Measurements from ENCODE around the gene JPH3. TPM values are rescaled to one million over a fixed set of nuclear protein-coding genes. Genes with fewer than 3 reads are reported as not detected.

The JPH3 gene
- polyA plus RNA-seq, 1 donor, result 0.24 TPM

GRCh38 chr16:87601401-87601981, 817 bp upstream of the JPH3 start:
- DNase-seq (ENCODE audit: low read depth), result no peak

- DNase-seq (ENCODE audit: low read depth), result no peak
Measured at GRCh38 chr16:87602821-87603683, 744 bp downstream of the JPH3 start.

DNA sequence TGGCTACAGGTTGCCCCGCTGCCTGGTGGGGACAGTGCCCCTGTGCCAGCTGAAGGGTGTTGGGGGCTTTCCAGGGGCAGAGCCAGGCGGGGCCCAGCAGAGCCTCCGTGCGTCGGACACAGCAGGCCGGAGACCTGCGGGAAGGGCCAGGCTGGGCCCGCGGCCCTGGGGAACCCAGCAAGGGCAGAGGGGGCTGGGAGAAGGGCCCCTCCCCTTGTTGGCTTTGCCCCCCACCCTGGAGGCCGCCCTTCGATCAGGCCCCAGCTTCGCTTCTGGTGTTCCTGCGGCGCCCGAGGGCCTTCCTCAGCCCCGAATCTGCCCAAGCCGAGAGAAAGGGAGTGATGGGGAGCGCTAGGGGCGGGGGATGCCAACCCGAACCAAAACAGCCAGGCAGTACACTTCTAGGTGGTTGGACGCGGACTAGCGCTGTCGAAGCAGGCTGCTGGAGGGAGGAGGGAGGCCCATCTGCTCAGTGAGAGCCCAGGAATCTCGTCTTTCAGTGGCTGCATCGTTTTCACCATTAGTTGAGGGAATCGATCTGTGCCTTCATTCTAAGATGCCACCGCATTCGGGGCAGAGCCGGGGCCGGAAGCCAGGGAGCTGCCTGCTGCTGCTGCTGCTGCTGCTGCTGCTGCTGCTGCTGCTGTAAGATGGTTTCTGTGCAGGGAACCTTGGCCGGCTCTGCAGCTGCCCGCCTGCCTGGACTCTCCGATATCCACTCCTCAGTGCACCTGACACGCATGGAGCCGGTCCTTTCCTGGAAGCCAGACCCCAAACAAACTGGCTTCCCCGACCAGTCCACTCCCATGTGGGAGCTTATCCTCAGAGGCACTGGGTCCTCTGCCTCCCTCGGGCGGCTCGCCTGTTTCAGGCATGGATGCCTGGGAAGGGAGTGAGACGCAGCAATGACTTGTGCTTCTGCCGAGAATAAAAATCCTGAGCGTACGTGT, 1.7 kb downstream of the JPH3 start:
- DNase-seq (ENCODE audit: low read depth), result no peak

DNA sequence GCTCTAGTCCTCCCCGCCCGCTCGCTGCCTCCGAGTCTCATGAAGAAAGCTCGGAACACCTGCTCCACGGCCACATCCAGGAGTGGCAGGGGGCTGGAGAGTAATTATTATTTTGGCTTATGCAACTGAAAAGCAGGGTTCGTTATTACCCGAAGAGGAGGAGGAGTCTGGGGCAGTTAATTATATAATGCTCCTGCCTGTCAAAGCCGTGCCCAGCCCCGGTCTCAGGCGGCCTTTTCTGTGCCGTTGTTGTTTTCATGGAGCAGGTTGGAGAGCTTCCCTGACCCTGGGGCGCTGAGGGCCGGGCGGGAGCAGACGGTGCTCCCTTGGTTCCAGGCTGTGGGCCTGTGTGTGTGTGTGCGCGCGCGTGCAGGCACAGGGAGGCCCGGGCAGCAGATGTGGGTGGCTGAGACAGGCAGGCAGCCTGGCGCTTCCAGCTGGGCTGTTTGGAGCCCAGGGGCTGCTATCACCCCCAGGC, 2.4 kb downstream of the JPH3 start:
- no peak for DNase-seq (ENCODE audit: low read depth)

GRCh38 chr16:87607223-87607622, 4.9 kb downstream of the JPH3 start:
- no peak for DNase-seq (ENCODE audit: low read depth)

GRCh38 chr16:87607871-87608270, 5.6 kb downstream of the JPH3 start:
- no peak for DNase-seq (ENCODE audit: low read depth)

DNA sequence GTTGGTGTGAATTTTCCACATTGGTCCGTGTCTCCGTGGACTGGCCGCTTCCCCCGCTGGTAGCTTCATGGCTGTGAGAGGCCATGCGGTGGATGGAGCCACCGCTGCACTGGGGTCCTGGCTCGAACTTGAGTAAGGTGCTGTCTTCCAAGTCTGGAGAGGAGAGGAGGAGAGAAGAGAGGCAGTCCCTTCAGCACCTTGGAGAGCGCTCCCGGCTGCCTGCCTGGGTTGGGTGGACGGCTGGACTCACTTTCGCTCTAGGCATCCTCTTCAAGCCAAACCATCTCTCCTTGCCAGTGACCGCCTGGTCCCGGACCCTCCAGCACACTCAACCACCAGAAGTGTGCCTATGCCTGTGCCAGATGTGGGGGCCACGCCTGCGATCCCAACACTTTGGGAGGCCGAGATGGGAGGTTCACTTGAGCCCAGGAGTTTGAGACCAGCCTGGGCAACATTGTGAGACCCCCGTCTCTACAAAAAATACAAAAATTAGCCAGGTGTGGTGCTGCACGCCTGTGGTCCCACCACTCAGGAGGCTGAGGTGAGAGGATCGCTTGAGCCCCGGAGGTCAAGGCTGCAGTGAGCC, 6.2 kb downstream of the JPH3 start:
- DNase-seq (ENCODE audit: low read depth), result peak; percentile 11

GRCh38 chr16:87610026-87610425, 7.7 kb downstream of the JPH3 start:
- DNase-seq (ENCODE audit: low read depth), result no peak

DNA sequence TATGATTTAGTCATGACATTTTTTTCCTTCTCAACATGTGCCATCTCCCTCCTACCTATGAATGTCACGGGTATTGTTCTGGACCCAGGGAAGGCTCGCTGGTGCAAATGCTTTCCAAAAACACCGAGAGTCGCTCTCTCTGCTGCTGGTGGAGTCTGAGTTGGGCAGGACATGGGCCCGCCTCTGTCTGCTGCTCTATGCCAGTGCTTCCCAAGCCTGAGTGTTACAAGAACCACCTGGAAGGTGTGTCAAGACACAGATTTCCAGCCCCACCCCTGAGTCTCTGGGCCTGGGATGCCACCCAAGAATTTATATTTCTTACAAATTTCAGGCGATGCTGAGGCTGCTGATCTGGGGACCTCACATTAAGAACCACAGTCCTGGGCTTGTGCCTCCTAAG, 9.1 kb downstream of the JPH3 start:
- DNase-seq (ENCODE audit: low read depth), result no peak

DNA sequence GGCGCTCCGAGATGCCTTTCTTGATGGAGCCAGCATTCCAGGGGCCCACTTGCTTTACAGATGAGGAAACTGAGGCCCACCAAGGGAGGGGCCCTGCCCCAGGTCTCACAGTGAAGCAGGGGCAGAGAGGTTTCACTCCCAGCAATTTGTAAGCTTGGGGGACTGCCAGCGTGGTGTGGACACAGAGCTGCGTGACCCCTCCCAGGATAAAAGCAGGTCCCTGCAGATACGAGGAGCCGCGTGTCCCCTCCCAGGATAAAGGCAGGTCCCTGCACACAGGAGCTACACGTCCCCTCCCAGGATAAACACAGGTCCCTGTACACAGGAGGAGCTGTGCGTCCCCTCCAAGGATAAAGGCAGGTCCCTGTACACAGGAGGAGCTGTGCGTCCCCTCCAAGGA, 11.7 kb downstream of the JPH3 start:
- no peak for DNase-seq (ENCODE audit: low read depth)

- DNase-seq (ENCODE audit: low read depth), result no peak
Measured at GRCh38 chr16:87615621-87616041, 13.3 kb downstream of the JPH3 start.

GRCh38 chr16:87616556-87616955, 14.2 kb downstream of the JPH3 start:
- no peak for DNase-seq (ENCODE audit: low read depth)

- DNase-seq (ENCODE audit: low read depth), result no peak
Measured at GRCh38 chr16:87618216-87618615, 15.9 kb downstream of the JPH3 start.

DNA sequence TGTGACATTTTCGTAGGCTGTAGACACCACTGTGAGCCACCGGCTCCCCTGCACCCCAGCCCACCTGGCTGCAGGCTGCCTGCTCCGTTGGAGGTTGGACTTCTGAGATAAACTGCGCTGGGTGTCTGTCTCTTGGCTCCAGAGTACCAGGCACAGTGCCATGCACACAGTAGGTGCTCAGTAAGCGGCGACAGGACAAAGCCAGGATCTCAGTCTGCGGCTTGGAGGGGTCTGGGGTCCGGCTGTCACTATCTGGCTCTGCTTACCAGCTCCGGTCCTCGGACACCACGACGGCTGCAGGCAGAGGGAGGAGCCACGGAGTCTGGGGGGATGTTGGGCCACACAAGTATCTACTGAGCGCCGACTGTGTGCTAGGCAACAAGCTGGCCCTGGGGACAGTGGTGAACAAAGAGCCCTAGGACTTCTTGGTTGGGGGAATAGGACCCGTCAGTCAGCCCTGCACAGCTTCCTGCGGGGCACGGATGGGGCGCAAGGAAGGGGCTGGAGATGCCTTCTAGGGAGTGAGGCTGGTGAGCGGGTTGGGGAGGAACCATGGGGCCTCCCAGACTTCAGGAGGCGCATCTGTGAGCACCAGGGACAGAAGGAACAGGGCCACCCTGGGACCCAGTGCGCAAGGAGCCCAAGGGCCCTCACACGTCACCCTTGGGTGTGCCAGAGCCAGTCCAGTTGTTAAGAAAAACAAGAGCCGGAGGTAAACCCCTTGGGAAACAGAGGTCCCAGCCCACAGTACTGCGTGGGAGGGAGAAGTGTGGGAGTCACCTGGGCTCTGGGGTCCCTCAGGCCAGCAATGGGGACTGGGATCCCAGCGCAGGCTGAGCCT, 17.3 kb downstream of the JPH3 start:
- no peak for DNase-seq (ENCODE audit: low read depth)

- no peak for DNase-seq (ENCODE audit: low read depth)
Measured at GRCh38 chr16:87620201-87620495, 17.8 kb downstream of the JPH3 start.

- no peak for DNase-seq (ENCODE audit: low read depth)
Measured at GRCh38 chr16:87621550-87621829, 19.2 kb downstream of the JPH3 start.

DNA sequence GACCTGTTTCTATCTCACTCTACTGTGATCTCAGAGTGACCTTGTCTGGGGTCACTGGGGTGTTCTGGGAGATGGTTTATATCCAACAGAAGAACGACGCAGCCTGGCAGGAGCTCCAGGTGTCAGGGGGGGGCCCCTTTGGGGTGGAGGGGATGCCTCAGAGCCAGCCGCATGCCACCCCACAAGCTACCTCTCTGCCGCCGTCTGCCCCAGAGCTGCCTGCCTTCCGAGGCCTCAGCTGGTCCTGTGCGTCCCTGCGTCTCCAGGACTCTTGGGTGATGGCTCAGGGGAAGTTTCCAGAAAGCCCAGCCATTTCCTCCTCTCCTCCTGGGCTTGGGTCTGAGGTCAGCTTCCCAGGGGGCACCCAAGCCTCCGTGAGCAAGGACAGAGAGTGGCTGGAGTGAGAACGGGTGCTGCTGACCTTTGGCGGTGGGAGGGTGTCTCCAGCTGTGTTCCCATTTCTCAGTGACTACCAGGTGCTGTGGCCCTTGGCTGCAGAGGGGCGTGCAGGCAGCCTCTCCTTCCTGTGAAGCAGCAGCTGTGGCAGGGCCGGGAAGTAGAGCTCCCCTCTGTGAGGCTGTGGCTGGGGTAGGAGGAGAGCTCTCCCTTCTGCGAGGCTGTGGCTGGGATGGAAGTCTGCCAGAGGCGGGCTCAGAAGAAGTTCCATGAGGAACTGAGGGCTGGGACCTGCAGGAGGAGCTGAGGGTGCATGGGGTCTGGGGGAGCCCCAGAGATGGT, 19.8 kb downstream of the JPH3 start:
- no peak for DNase-seq (ENCODE audit: low read depth)

- no peak for DNase-seq (ENCODE audit: low read depth)
Measured at GRCh38 chr16:87622756-87623319, 20.5 kb downstream of the JPH3 start.

GRCh38 chr16:87625241-87625797, 23.0 kb downstream of the JPH3 start:
- DNase-seq (ENCODE audit: low read depth), result no peak

DNA sequence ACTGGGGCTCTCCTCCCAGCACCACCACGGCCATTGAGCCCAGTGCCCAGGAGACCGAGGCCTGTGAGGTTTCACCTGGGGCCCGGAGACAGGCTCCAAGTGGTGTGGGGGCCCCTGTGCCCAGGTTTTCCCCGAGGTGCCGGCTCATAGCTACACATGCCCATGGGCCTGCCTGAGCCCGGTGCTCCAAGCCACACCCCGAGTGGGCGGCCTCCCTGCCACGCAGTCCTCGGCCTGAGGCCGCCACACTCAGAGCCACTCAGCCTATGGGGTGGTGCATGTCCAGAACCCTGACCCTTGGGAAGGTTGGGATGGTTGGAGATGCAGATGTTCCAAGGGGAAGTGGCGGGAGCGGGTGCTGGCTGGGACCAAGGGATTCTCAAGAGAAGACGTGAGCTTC, 24.1 kb downstream of the JPH3 start:
- DNase-seq (ENCODE audit: low read depth), result no peak
